ENCODE results near the gene GZF1. TPM values are rescaled to one million over a fixed set of nuclear protein-coding genes. Genes with fewer than 3 reads are reported as not detected.

GZF1 gene
- total and polyA plus RNA-seq, 2 experiments from 2014 or later = 5.9 to 11.0 TPM

DNA sequence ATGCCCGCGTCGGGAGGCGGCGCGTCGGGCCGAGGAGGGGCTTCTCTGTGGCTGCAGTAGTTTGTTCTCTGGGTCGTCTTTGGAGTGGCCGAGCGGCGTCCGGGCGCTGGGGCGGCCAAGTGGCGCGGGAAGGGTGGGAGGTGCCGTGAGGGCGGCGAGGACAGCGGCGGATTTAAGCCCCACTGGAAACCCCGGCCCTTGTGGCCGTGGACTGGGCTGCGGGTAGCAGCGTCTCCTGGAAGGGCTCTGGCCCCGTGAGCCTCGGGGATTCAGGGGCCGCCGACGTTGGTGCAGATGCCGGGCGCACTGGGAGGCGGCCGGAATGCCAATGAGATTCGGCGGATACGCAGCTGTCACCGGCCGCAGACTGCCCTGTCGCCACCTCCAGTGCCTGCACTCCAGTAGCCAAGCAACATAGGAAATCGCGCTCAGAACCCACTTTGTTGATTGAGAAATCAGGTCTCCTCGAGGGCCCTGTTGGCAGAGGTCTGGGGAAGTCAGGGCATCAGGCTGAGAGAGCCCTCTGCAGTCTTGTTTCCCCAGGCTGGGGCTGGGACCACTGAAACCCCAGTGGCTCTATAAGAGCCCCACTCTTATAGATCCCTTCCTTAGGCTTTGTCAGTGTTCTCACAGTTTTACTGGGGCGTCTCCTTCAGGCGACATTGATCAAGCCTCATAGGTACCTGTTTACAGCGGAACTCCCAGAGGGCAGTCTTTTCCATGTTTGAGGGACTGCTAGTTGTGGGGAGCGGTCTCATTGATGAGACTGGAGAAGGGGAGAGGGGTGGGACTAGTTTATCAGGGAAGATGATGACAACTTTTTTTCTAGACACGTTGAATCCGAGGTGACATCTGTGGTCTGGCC, 642 bp downstream of the GZF1 start:
- peak overlapping the region; percentile 61 for H2AFZ ChIP-seq
- H3K27me3 ChIP-seq (replicated peaks; ENCODE audit: insufficient read depth) = no peaks in the 10 kb centered on the region
- peak overlapping the region; percentile 97 for H3K27ac ChIP-seq
- peak overlapping the region; percentile 93 for H3K4me2 ChIP-seq (ENCODE audit: unreplicated experiment)
- H3K9me3 ChIP-seq (ENCODE audit: low read depth) = no peaks in the 10 kb centered on the region
- peaks cover 54% of the 10 kb centered on the region for H3K79me2 ChIP-seq (ENCODE audit: insufficient read depth)
- H3K36me3 ChIP-seq (ENCODE audit: low read depth) = no peaks in the 10 kb centered on the region
- H3K4me3 ChIP-seq = peak overlapping the region; percentile 87
- in situ Hi-C loops (cut with MboI) = no loop called here
- TF ChIP-seq EZH2 (IDR thresholded peaks at IDR 0.05; ENCODE audit: insufficient read depth, poor library complexity, severe bottlenecking) (no peak), EZH2phosphoT487 (IDR thresholded peaks at IDR 0.05; ENCODE audit: insufficient read depth, low read depth) (no peak)
- H3K4me1 ChIP-seq (ENCODE audit: insufficient read depth) = peaks cover 38% of the 10 kb centered on the region
- H3K9ac ChIP-seq = peak overlapping the region; percentile 99
- H3F3A ChIP-seq (ENCODE audit: insufficient read depth) = peaks cover 29% of the 10 kb centered on the region
- H4K20me1 ChIP-seq (ENCODE audit: insufficient read depth) = peaks cover 6% of the 10 kb centered on the region; the same call in 1 of the 2 replicates
- peak; percentile 74 for DNase-seq
- WGBS, 2 experiments (ENCODE audit: low coverage in 1 of 2, low lambda C conversion rate in 2 of 2, missing lambda C conversion rate in 2 of 2) = 3 to 4% methylated on average over 41 to 48 of the region's 50 CpGs
- no peaks in the 10 kb centered on the region for H3K9me2 ChIP-seq (ENCODE audit: insufficient read depth)

DNA sequence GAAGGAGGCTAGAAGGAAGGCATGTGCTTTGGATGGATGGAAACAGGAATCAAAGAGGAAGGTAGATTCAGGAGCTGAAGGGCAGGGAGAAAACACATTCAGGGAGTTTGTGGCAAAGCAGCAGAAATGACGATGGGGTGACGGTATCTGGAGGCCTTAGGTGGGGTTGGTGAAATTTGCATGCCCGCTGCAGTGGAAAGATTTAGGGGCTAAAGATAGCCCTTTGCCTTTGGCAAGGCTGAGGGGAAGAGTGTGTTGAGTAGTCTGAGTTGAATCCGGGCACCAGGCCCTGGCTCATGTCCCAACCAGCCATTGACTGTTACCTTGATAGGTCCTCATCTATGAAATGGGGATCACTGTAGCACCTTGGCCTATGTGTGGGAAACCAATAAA, 1.3 kb downstream of the GZF1 start:
- in situ Hi-C loops (cut with MboI) = no loop called here
- Histone ChIP-seq H3K27me3 (replicated peaks; ENCODE audit: insufficient read depth) (no peaks in the 10 kb centered on the region), H4K20me1 (ENCODE audit: insufficient read depth) (peaks cover 13% of the 10 kb centered on the region; the same call in 1 of the 2 replicates), H3K9ac (peak overlapping the region; percentile 99), H2AFZ (no peak overlapping the region), H3K9me3 (ENCODE audit: low read depth) (no peaks in the 10 kb centered on the region), H3F3A (ENCODE audit: insufficient read depth) (peaks cover 35% of the 10 kb centered on the region), H3K27ac (peak overlapping the region; percentile 97), H3K4me1 (ENCODE audit: insufficient read depth) (peaks cover 44% of the 10 kb centered on the region), H3K36me3 (ENCODE audit: low read depth) (no peaks in the 10 kb centered on the region), H3K4me2 (ENCODE audit: unreplicated experiment) (peak overlapping the region; percentile 93), H3K9me2 (ENCODE audit: insufficient read depth) (no peaks in the 10 kb centered on the region), H3K4me3 (peak overlapping the region; percentile 87), H3K79me2 (ENCODE audit: insufficient read depth) (peaks cover 61% of the 10 kb centered on the region)
- 71 to 77% methylated on average over 4 of the region's 4 CpGs for WGBS, 2 experiments (ENCODE audit: low coverage in 1 of 2, low lambda C conversion rate in 2 of 2, missing lambda C conversion rate in 2 of 2)
- DNase-seq = peak; percentile 26
- no peak for TF ChIP-seq EZH2 (IDR thresholded peaks at IDR 0.05; ENCODE audit: insufficient read depth, poor library complexity, severe bottlenecking)
- TF ChIP-seq EZH2phosphoT487 (IDR thresholded peaks at IDR 0.05; ENCODE audit: insufficient read depth, low read depth) = no peak

DNA sequence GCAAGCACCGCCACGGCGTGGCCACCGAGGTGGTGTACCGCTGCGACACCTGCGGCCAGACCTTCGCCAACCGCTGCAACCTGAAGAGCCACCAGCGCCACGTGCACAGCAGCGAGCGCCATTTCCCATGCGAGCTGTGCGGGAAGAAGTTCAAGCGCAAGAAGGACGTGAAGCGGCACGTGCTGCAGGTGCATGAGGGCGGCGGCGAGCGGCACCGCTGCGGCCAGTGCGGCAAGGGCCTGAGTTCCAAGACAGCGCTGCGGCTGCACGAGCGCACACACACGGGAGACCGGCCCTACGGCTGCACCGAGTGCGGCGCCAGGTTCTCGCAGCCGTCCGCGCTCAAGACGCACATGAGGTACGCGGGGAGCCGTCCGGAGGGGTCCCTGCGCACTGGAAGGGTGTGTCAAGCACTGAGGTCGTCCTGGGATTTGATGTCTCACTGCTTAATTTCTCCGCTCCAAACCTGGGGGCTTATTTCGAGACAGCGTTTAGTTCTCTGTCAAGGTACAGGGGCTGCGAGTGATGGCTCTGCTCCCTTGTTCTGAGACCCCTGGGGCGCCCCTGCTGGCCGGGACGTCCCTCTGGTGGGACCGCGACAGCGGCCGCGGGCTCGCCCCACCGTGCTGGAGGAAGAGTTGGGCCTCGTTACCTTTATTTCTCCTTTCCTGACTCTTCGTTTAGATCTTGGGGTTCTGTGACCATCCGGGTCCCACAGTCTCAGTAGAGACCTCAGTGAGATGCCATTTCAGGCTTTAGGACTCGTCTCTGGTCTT, 3.6 kb downstream of the GZF1 start:
- no peak for DNase-seq
- Histone ChIP-seq H3K9me3 (ENCODE audit: low read depth) (no peaks in the 10 kb centered on the region), H3K9ac (no peak overlapping the region), H3K79me2 (ENCODE audit: insufficient read depth) (peaks cover 84% of the 10 kb centered on the region), H3K27ac (no peak overlapping the region), H3F3A (ENCODE audit: insufficient read depth) (peaks cover 44% of the 10 kb centered on the region), H2AFZ (no peak overlapping the region), H4K20me1 (ENCODE audit: insufficient read depth) (peaks cover 17% of the 10 kb centered on the region; the same call in 1 of the 2 replicates), H3K36me3 (ENCODE audit: low read depth) (peaks cover 11% of the 10 kb centered on the region; the same call in 1 of the 2 replicates), H3K4me2 (ENCODE audit: unreplicated experiment) (peak overlapping the region; percentile 35), H3K9me2 (ENCODE audit: insufficient read depth) (no peaks in the 10 kb centered on the region), H3K4me3 (no peak overlapping the region), H3K27me3 (replicated peaks; ENCODE audit: insufficient read depth) (no peaks in the 10 kb centered on the region), H3K4me1 (ENCODE audit: insufficient read depth) (peaks cover 52% of the 10 kb centered on the region)
- WGBS, 2 experiments (ENCODE audit: low coverage in 1 of 2, low lambda C conversion rate in 2 of 2, missing lambda C conversion rate in 2 of 2) = 94 to 96% methylated on average over 63 to 65 of the region's 65 CpGs
- in situ Hi-C loops (cut with MboI) = no loop called here
- TF ChIP-seq EZH2 (IDR thresholded peaks at IDR 0.05; ENCODE audit: insufficient read depth, poor library complexity, severe bottlenecking) (no peak), EZH2phosphoT487 (IDR thresholded peaks at IDR 0.05; ENCODE audit: insufficient read depth, low read depth) (no peak)

DNA sequence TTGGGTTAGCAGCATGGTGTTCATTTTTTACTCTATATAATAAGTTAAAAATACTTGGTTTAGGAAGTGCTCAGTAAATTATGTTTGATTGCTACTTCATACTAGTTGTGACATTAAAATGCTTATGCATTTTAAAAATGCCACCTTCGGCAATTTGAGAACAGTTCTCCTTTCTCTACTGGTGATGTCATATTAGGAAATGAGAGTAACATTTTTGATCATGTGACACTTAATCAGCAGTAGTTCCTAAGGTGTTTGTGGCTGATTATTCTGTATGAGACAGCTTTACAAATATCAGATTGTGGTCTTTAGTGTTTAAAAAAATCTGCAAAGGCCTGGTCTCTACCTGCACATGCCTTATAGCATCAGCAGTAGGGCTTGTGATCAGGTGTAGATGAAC, 4.4 kb downstream of the GZF1 start:
- Histone ChIP-seq H3K9me3 (ENCODE audit: low read depth) (no peaks in the 10 kb centered on the region), H3K79me2 (ENCODE audit: insufficient read depth) (peaks cover 88% of the 10 kb centered on the region), H3K4me3 (no peak overlapping the region), H3F3A (ENCODE audit: insufficient read depth) (peaks cover 45% of the 10 kb centered on the region), H3K4me2 (ENCODE audit: unreplicated experiment) (peak overlapping the region; percentile 35), H3K27me3 (replicated peaks; ENCODE audit: insufficient read depth) (no peaks in the 10 kb centered on the region), H3K9ac (no peak overlapping the region), H3K4me1 (ENCODE audit: insufficient read depth) (peaks cover 46% of the 10 kb centered on the region), H3K36me3 (ENCODE audit: low read depth) (peaks cover 18% of the 10 kb centered on the region; the same call in 1 of the 2 replicates), H3K27ac (no peak overlapping the region), H2AFZ (no peak overlapping the region), H4K20me1 (ENCODE audit: insufficient read depth) (peaks cover 17% of the 10 kb centered on the region; the same call in 1 of the 2 replicates), H3K9me2 (ENCODE audit: insufficient read depth) (no peaks in the 10 kb centered on the region)
- TF ChIP-seq EZH2phosphoT487 (IDR thresholded peaks at IDR 0.05; ENCODE audit: insufficient read depth, low read depth) (no peak), EZH2 (IDR thresholded peaks at IDR 0.05; ENCODE audit: insufficient read depth, poor library complexity, severe bottlenecking) (no peak)
- in situ Hi-C loops (cut with MboI) = no loop called here
- WGBS, 2 experiments (ENCODE audit: low coverage in 1 of 2, low lambda C conversion rate in 2 of 2, missing lambda C conversion rate in 2 of 2) = 62 to 70% methylated on average over 1 of the region's 1 CpG
- DNase-seq = peak; percentile 32

Measured in GM23248 (cell line).